Rectal smooth muscle tissue (tissue), 1 donor: ENCODE data around the gene ABCB4.

Source experiments
- H3K27ac ChIP-seq: one replicate; pipeline ENCODE4 v1.7.0; 2013; ENCODE audit warnings: low read depth, low read length, inconsistent platforms
- H3K27me3 ChIP-seq: one replicate; pipeline ENCODE4 v1.7.0; 2013; ENCODE audit warnings: low read length; ENCODE audit not compliant: control insufficient read depth, insufficient read depth
- H3K36me3 ChIP-seq: one replicate; pipeline ENCODE4 v1.7.0; 2013; ENCODE audit warnings: low read length; ENCODE audit not compliant: control insufficient read depth, insufficient read depth
- H3K4me1 ChIP-seq: one replicate; pipeline ENCODE4 v1.7.0; 2013; ENCODE audit warnings: low read length; ENCODE audit not compliant: control insufficient read depth, insufficient read depth
- H3K4me3 ChIP-seq: one replicate; pipeline ENCODE4 v1.7.0; 2013; ENCODE audit warnings: low read length
- H3K9ac ChIP-seq: one replicate; pipeline ENCODE4 v1.7.0; 2013; ENCODE audit warnings: low read length

ABCB4 gene

GRCh38 chr7:87448388-87448787 is 27.1 kb downstream of the ABCB4 start:
- Histone ChIP-seq H3K4me3 (no peak overlapping the region), H3K27ac (no peak overlapping the region), H3K27me3 (no peaks in the 10 kb centered on the region), H3K4me1 (no peaks in the 10 kb centered on the region), H3K36me3 (no peaks in the 10 kb centered on the region), H3K9ac (no peak overlapping the region)

- H3K9ac ChIP-seq: no peak overlapping the region
- no peak overlapping the region for H3K27ac ChIP-seq
- no peaks in the 10 kb centered on the region for H3K27me3 ChIP-seq
- no peak overlapping the region for H3K4me3 ChIP-seq
- no peaks in the 10 kb centered on the region for H3K4me1 ChIP-seq
- H3K36me3 ChIP-seq: no peaks in the 10 kb centered on the region
Observed at GRCh38 chr7:87447116-87447635, 28.3 kb downstream of the ABCB4 start.

GRCh38 chr7:87445897-87446296 is 29.6 kb downstream of the ABCB4 start:
- Histone ChIP-seq H3K36me3 (no peaks in the 10 kb centered on the region), H3K9ac (no peak overlapping the region), H3K27me3 (no peaks in the 10 kb centered on the region), H3K4me1 (no peaks in the 10 kb centered on the region), H3K4me3 (no peak overlapping the region), H3K27ac (no peak overlapping the region)

GRCh38 chr7:87435546-87435945 is 39.9 kb downstream of the ABCB4 start:
- no peak overlapping the region for H3K9ac ChIP-seq
- H3K27me3 ChIP-seq: no peaks in the 10 kb centered on the region
- no peak overlapping the region for H3K27ac ChIP-seq
- H3K4me1 ChIP-seq: no peaks in the 10 kb centered on the region
- no peaks in the 10 kb centered on the region for H3K36me3 ChIP-seq
- no peak overlapping the region for H3K4me3 ChIP-seq

GRCh38 chr7:87432536-87432935 is 42.9 kb downstream of the ABCB4 start:
- H3K9ac ChIP-seq: no peak overlapping the region
- no peaks in the 10 kb centered on the region for H3K27me3 ChIP-seq
- H3K27ac ChIP-seq: no peak overlapping the region
- H3K4me3 ChIP-seq: no peak overlapping the region
- no peaks in the 10 kb centered on the region for H3K36me3 ChIP-seq
- H3K4me1 ChIP-seq: no peaks in the 10 kb centered on the region

- no peaks in the 10 kb centered on the region for H3K36me3 ChIP-seq
- no peak overlapping the region for H3K9ac ChIP-seq
- no peak overlapping the region for H3K27ac ChIP-seq
- H3K4me3 ChIP-seq: no peak overlapping the region
- H3K27me3 ChIP-seq: no peaks in the 10 kb centered on the region
- H3K4me1 ChIP-seq: no peaks in the 10 kb centered on the region
Observed at GRCh38 chr7:87427288-87427687, 48.2 kb downstream of the ABCB4 start.

- H3K9ac ChIP-seq: no peak overlapping the region
- no peaks in the 10 kb centered on the region for H3K36me3 ChIP-seq
Observed at GRCh38 chr7:87426160-87426559, 49.3 kb downstream of the ABCB4 start.

GRCh38 chr7:87424075-87424474 is 51.4 kb downstream of the ABCB4 start:
- no peak overlapping the region for H3K27ac ChIP-seq
- no peaks in the 10 kb centered on the region for H3K4me1 ChIP-seq
- no peak overlapping the region for H3K4me3 ChIP-seq
- H3K27me3 ChIP-seq: no peaks in the 10 kb centered on the region
- no peaks in the 10 kb centered on the region for H3K36me3 ChIP-seq
- no peak overlapping the region for H3K9ac ChIP-seq

More at GRCh38 chr7:87426160-87426559, 49.3 kb downstream of the ABCB4 start:
- Histone ChIP-seq H3K27me3 (no peaks in the 10 kb centered on the region), H3K27ac (no peak overlapping the region), H3K4me1 (no peaks in the 10 kb centered on the region), H3K4me3 (no peak overlapping the region)

- Histone ChIP-seq H3K9ac (no peak overlapping the region), H3K4me3 (no peak overlapping the region), H3K27ac (no peak overlapping the region), H3K27me3 (no peaks in the 10 kb centered on the region), H3K4me1 (no peaks in the 10 kb centered on the region), H3K36me3 (no peaks in the 10 kb centered on the region)
Observed at GRCh38 chr7:87420173-87420572, 55.3 kb downstream of the ABCB4 start.

GRCh38 chr7:87416682-87417587 is 58.5 kb downstream of the ABCB4 start:
- Histone ChIP-seq H3K36me3 (no peaks in the 10 kb centered on the region), H3K9ac (no peak overlapping the region), H3K27ac (no peak overlapping the region), H3K4me3 (no peak overlapping the region), H3K27me3 (no peaks in the 10 kb centered on the region), H3K4me1 (no peaks in the 10 kb centered on the region)

- Histone ChIP-seq H3K27ac (no peak overlapping the region), H3K36me3 (no peaks in the 10 kb centered on the region), H3K9ac (no peak overlapping the region), H3K4me3 (no peak overlapping the region), H3K4me1 (no peaks in the 10 kb centered on the region), H3K27me3 (no peaks in the 10 kb centered on the region)
Observed at GRCh38 chr7:87414794-87415188, 60.7 kb downstream of the ABCB4 start.

GRCh38 chr7:87413951-87414793 is 61.3 kb downstream of the ABCB4 start:
- H3K4me1 ChIP-seq: no peaks in the 10 kb centered on the region
- H3K9ac ChIP-seq: no peak overlapping the region
- no peaks in the 10 kb centered on the region for H3K27me3 ChIP-seq
- no peaks in the 10 kb centered on the region for H3K36me3 ChIP-seq
- no peak overlapping the region for H3K4me3 ChIP-seq
- H3K27ac ChIP-seq: no peak overlapping the region
